ENCODE data around the gene RANBP3.

DNA sequence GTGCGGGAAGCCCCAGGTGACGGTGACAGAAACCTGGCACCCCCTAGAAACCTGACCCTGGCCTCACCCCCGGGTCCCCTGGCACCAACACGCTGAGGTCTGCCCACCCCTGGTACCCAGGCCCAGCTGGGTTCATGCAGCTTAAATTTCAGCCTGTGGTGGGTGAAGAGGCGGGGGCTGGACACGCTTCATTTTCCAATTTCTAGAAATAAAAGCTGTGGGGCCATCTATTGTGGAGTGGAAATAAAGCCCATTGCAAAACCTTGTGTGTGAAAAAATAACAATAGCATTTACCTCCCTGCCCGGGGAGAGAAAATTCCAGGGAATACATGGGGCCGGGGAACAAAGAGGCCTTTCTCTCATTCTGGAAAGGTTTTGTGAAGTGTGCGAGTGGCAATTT, 100.1 kb downstream of the RANBP3 start:
- no peak for TF ChIP-seq CTCF (conservative IDR thresholded peaks at IDR 0.05 in 1 of 2, IDR thresholded peaks at IDR 0.05 in 1 of 2; ENCODE audit: extremely low read depth in 1 of 2, insufficient read depth in 1 of 2, low read depth in 1 of 2, low read length in 2 of 2)
- TF ChIP-seq EZH2 (IDR thresholded peaks at IDR 0.05; ENCODE audit: borderline replicate concordance, low read length): no peak
